HG03520 (cell line): Measurements from ENCODE around the gene PCGF6.

Experiments used
- ATAC-seq: cut with Tn5 transposase; IDR thresholded peaks from one replicate; pipeline ENCODE4 v1.9.1; 2021; ENCODE audit warnings: mild to moderate bottlenecking, moderate library complexity; ENCODE audit not compliant: unreplicated experiment

PCGF6 gene

DNA sequence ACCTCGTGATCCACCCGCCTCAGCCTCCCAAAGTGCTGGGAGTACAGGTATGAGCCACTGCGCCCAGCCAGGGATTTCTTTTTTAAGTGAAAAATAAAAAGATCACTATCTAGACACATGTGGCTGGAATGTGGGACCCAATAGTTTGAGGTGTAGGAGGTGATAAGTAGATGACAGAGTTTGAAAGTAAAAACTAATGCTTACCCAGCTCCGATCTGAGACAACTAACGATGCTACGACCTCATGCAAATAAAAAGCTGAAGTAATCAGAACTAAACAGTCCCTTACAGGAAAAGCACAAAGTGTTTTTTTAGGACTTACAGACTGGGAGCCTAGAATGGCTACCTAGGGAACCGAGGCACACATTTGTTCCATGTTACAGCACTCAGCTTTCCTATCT is 23.0 kb downstream of the PCGF6 start:
- no peak for ATAC-seq

GRCh38 chr10:103316087-103316486 is 34.9 kb downstream of the PCGF6 start:
- no peak for ATAC-seq

- ATAC-seq, result no peak
Observed at GRCh38 chr10:103310197-103310596, 40.7 kb downstream of the PCGF6 start.

DNA sequence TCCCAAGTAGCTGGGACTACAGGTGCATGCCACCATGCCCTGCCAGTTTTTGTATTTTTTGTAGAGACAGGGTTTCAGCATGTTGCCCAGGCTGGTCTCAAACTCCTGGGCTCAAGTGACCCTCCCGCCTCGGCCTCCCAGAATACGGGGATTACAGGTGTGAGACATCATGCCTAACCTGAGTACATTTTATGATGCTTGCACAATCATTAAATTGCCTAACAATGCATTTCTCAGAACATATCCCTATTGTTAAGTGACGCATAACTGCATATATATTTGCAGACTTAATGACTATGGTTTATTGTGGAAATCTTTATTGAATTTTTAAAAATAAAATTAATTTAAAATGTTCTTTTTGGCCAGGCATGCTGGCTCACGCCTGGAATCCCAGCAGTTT is 43.3 kb downstream of the PCGF6 start:
- ATAC-seq, result no peak

DNA sequence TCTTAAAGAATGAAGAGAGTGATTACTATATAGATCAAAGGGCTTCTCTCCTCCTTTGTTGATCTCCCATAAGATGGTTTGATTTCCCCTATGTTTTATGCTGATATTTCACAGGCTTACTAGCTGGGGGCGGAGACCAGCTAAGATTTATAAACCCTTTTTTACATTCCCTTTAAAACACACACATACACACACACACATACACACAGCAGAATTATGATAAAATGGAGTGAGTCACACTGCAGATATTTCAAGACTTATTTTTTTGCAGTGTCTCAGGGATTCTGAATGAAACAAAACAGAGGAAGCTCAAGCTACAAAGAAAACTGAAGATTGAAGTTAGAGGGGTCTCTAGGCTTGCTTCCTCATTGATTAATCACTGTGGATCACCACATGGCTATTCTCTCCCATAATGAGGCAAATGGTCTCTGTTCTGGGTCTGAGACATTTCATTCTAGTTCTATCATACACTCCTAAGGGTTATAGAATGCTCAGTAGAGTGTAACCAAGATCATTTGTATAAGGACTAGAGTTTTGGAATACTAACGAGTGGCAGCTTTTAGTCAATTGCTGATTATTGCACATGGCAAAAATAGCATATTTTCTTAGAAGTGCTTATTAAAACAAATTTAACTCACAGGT is 55.4 kb downstream of the PCGF6 start:
- no peak for ATAC-seq

DNA sequence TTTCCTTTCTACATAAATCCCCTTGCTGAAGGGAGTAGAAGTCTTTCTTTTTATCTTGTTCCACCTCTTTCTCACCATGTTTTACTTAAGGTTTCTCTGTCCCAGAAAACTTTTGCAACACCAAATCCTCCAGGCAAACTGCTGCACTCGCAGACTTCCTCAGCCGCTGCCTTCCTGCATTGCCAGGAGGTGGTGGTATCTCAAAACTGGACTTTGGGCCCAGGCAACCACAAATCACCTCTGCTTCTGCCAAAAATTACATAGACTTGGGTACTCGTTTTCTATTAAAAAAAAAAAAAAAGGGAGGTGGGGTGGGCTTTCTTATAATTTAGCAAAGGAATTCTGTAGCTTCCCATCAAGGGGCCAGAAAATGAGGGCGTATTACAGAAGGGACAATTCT is 59.4 kb downstream of the PCGF6 start:
- no peak for ATAC-seq

- no peak for ATAC-seq
Observed at GRCh38 chr10:103287992-103288391, 62.9 kb downstream of the PCGF6 start.

DNA sequence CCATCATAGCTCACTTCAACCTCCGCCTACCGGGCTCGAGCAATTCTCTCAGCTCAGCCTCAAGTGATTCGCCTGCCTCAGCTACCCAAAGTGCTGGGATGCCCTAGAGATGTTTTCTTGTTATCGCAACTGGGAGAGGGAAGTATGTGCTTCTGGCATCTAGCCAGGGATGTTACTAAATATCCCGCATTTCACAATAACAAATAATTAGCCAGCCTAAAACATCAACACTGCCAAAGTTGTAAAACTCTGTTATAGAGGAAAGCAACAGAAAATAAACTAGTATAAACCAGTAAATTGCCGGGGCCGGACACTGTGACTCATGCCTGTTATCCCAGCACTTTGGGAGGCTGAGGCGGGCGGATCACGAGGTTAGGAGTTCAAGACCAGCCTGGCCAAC is 66.8 kb downstream of the PCGF6 start:
- no peak for ATAC-seq

GRCh38 chr10:103282961-103283360 is 68.0 kb downstream of the PCGF6 start:
- ATAC-seq, result no peak

- ATAC-seq, result no peak
Observed at GRCh38 chr10:103281753-103282152, 69.2 kb downstream of the PCGF6 start.

- no peak for ATAC-seq
Observed at GRCh38 chr10:103280506-103280905, 70.4 kb downstream of the PCGF6 start.

GRCh38 chr10:103280031-103280430 is 70.9 kb downstream of the PCGF6 start:
- no peak for ATAC-seq

DNA sequence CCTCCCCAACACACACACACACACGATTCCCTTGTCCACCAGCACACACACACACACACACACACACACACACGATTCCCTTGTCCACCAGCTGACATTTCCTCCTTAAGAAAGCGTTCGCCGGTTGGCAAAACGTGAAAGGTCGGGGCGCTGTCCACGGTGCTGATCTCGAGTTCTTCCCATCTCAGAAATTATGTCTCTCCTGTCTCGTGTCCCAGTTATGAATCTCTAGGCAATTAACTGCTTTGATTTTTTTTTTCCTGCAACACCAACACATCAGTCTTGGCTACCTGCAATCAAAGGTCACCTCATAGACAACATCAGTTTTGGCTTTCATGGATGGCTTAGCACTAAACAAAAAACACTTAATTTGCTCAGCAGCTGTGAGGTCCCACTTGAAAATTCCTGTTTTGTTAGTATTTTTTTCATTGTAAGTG is 72.1 kb downstream of the PCGF6 start:
- ATAC-seq, result no peak

- ATAC-seq, result no peak
Observed at GRCh38 chr10:103278537-103278823, 72.5 kb downstream of the PCGF6 start.

DNA sequence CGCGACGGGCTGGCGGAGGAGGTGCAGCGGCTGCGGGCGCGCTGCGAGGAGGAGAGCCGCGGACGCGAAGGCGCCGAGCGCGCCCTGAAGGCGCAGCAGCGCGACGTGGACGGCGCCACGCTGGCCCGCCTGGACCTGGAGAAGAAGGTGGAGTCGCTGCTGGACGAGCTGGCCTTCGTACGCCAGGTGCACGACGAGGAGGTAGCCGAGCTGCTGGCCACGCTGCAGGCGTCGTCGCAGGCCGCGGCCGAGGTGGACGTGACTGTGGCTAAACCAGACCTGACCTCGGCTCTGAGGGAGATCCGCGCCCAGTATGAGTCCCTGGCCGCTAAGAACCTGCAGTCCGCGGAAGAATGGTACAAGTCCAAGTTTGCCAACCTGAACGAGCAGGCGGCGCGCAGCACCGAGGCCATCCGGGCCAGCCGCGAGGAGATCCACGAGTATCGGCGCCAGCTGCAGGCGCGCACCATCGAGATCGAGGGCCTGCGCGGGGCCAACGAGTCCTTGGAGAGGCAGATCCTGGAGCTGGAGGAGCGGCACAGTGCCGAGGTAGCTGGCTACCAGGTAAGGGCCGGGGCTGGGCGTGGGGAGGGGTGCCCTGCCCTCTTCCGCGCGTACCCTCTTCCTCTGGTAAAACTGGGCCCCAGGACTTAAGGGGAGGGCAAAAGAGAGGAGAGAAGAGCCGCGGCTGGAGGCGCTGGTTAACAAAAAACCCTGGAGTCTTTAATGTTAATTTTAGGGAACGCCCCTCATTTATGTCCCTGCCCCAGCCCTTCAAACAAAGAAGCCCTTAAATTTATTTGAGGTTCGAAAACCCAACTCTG is 73.0 kb downstream of the PCGF6 start:
- no peak for ATAC-seq

DNA sequence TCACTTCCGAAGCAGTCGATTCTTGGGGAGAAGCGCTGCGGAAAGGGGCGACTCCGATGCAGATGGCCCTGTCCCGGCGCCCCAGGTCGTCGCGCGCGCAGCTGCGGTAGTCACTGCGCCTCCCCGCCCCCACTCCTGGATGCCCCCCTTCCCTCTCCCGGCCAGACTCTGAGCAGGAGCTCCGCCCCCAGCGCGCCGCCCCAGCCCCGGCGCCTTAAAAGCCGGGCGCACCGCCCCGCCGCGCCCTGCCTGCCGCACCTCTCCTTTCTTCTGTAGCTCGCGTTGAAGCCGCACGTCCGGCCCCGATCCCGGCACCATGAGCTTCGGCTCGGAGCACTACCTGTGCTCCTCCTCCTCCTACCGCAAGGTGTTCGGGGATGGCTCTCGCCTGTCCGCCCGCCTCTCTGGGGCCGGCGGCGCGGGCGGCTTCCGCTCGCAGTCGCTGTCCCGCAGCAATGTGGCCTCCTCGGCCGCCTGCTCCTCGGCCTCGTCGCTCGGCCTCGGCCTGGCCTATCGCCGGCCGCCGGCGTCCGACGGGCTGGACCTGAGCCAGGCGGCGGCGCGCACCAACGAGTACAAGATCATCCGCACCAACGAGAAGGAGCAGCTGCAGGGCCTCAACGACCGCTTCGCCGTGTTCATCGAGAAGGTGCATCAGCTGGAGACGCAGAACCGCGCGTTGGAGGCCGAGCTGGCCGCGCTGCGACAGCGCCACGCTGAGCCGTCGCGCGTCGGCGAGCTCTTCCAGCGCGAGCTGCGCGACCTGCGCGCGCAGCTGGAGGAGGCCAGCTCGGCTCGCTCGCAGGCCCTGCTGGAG is 73.8 kb downstream of the PCGF6 start, which contains the start of gene INA:
Gene INA, plus strand, starts transcription at position 243 of the 817 bp plus-strand sequence. Its CDS starts 74 bp downstream, at position 317.
- ATAC-seq, result no peak

- no peak for ATAC-seq
Observed at GRCh38 chr10:103276251-103276895, 74.6 kb downstream of the PCGF6 start.

- no peak for ATAC-seq
Observed at GRCh38 chr10:103273041-103273441, 77.9 kb downstream of the PCGF6 start.

- ATAC-seq, result no peak
Observed at GRCh38 chr10:103265717-103266329, 85.1 kb downstream of the PCGF6 start.

DNA sequence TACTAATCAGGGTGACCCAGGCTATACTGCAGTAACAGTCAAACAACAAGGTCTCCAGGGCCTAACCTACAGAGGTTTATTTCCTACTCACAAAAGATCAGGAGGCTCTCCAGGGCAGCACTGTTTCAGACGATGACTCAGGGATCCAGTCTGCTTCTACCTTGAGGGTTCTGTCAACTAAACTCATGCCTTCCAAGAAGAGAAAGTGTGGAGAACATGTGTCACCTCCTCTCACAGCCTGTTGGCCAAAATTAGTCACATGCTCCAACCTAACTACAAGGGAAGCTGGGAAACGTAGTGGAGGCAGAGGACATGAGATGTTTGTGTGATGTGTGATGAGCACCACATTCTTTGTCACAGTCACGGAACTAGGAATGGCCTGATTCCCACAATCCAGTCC is 88.7 kb downstream of the PCGF6 start:
- no peak for ATAC-seq

GRCh38 chr10:103259989-103260388 is 91.0 kb downstream of the PCGF6 start:
- ATAC-seq, result no peak
